A549 (cell line): ENCODE measurements around the gene ARHGAP22. TPM values are rescaled to one million over a fixed set of nuclear protein-coding genes. Genes with fewer than 3 reads are reported as not detected.

Experiments used
- ATAC-seq, 2 experiments: fragments of 200-7000 bp in 1 of 2; fragments of >200 bp in 1 of 2; cut with Nextera tagmentation in 1 of 2; cut with Tn5 transposase in 1 of 2; 3 replicates each; pipeline versions ENCODE4 v1.8.0 to v1.9.1; 2018 to 2020; ENCODE audit warnings: mild to moderate bottlenecking in 1 of 2, moderate library complexity in 1 of 2
- CTCF ChIA-PET: fragments of 300-600 bp; sonication (Branson Sonifier 250); formaldehyde crosslinking; extraction: SDS; loops from one replicate; lab custom pipeline; 2021; ENCODE audit warnings: antibody characterized with exemption, inconsistent platforms; lab: Yijun Ruan, JAX
- POLR2A ChIA-PET: fragments of 350-600 bp; formaldehyde crosslinking; extraction: SDS; loops from one replicate; lab custom pipeline; 2021; ENCODE audit warnings: antibody characterized with exemption, inconsistent platforms; lab: Yijun Ruan, JAX
- DNase-seq, 2 experiments: peaks; one replicate each; pipeline versions ENCODE4 v3.0.0 to v3.0.0-alpha.2; 2011 to 2016; ENCODE audit warnings: low read depth in 1 of 2, low spot score in 1 of 2
- FAIRE-seq: peaks from 2 replicates; lab custom pipeline; 2011; peaks lifted over from hg19 to GRCh38; lab: Jason Lieb, UNC
- H3K27ac ChIP-seq, 2 experiments: fragments of >200 bp; sonication (Bioruptor Twin); formaldehyde crosslinking; 3 replicates each; pipeline ENCODE4 v1.5.1; 2016 to 2017
- H3K4me1 ChIP-seq: fragments of >200 bp; sonication (Bioruptor Twin); formaldehyde crosslinking; 3 replicates; pipeline ENCODE4 v1.6.1; 2016
- H3K4me2 ChIP-seq: fragments of >200 bp; sonication (Bioruptor Twin); formaldehyde crosslinking; 3 replicates; pipeline ENCODE4 v1.6.1; 2016
- H3K4me3 ChIP-seq: fragments of >200 bp; sonication (Bioruptor Twin); formaldehyde crosslinking; 3 replicates; pipeline ENCODE4 v1.5.1; 2016
- H3K9me3 ChIP-seq: fragments of >200 bp; sonication (Bioruptor Twin); formaldehyde crosslinking; 3 replicates; pipeline ENCODE4 v1.6.1; 2016
- ATOH8 ChIP-seq: fragments of 250-450 bp; sonication (Bioruptor Pico); IDR thresholded peaks from 2 replicates; pipeline ENCODE4 v1.5.0; 2020; ENCODE audit warnings: low read depth, mild to moderate bottlenecking, moderate library complexity
- BCL3 ChIP-seq: fragments of >200 bp; sonication (Bioruptor Twin); formaldehyde crosslinking; IDR thresholded peaks from 3 replicates; pipeline ENCODE4 v1.6.1; 2016
- BHLHE40 ChIP-seq: IDR thresholded peaks from 2 replicates; pipeline ENCODE4 v1.6.1; 2012; ENCODE audit warnings: low read depth, low read length, inconsistent platforms
- CEBPB ChIP-seq, 2 experiments: fragments of >200 bp in 1 of 2; sonication (Bioruptor Twin) in 1 of 2; formaldehyde crosslinking in 1 of 2; IDR thresholded peaks; 2 replicates each; pipeline ENCODE4 v1.6.1; 2012 to 2016
- CHD2 ChIP-seq: fragments of 150-350 bp; IDR thresholded peaks from 2 replicates; pipeline ENCODE4 v1.6.1; 2014; ENCODE audit warnings: low read length; ENCODE audit not compliant: partially characterized antibody
- CTCF ChIP-seq: fragments of >200 bp; sonication (Bioruptor Twin); formaldehyde crosslinking; IDR thresholded peaks from 3 replicates; pipeline ENCODE4 v1.5.1; 2016
- ELK1 ChIP-seq: fragments of 150-350 bp; IDR thresholded peaks from 2 replicates; pipeline ENCODE4 v1.6.1; 2014; ENCODE audit warnings: low read depth, mild to moderate bottlenecking, low read length
- EP300 ChIP-seq, 2 experiments: fragments of >200 bp; sonication (Bioruptor Twin); formaldehyde crosslinking; IDR thresholded peaks; 2 replicates in 1 of 2; 3 replicates in 1 of 2; pipeline ENCODE4 v1.6.1; 2016 to 2017
- FOSL2 ChIP-seq, 2 experiments: fragments of 450-650 bp in 1 of 2; fragments of >200 bp in 1 of 2; sonication (Bioruptor Twin) in 1 of 2; formaldehyde crosslinking; IDR thresholded peaks; 2 replicates each; pipeline versions ENCODE4 v1.5.0 to v1.6.1; 2016 to 2020; ENCODE audit warnings: mild to moderate bottlenecking in 1 of 2, moderate library complexity in 1 of 2
- FOXS1 ChIP-seq: fragments of 250-450 bp; sonication (Bioruptor Pico); IDR thresholded peaks from 2 replicates; pipeline ENCODE4 v1.5.0; 2020; ENCODE audit warnings: mild to moderate bottlenecking, moderate library complexity
- GATA3 ChIP-seq: IDR thresholded peaks from 2 replicates; pipeline ENCODE4 v1.6.1; 2012; ENCODE audit warnings: borderline replicate concordance
- HMGXB4 ChIP-seq: fragments of 250-450 bp; sonication (Bioruptor Pico); IDR thresholded peaks from 2 replicates; pipeline ENCODE4 v1.5.0; 2021; ENCODE audit warnings: mild to moderate bottlenecking, moderate library complexity, borderline replicate concordance
- HOXB5 ChIP-seq: fragments of 250-450 bp; sonication (Bioruptor Pico); IDR thresholded peaks from 2 replicates; pipeline ENCODE4 v1.5.0; 2020; ENCODE audit warnings: mild to moderate bottlenecking, moderate library complexity
- MAX ChIP-seq: IDR thresholded peaks from 2 replicates; pipeline ENCODE4 v1.6.1; 2012
- MYC ChIP-seq: IDR thresholded peaks from 2 replicates; pipeline ENCODE4 v1.6.1; 2012; ENCODE audit warnings: mild to moderate bottlenecking, inconsistent platforms, low read length, improper control_type of control experiment, borderline replicate concordance
- NR3C1 ChIP-seq: fragments of >200 bp; sonication (Bioruptor Twin); formaldehyde crosslinking; IDR thresholded peaks from 3 replicates; pipeline ENCODE4 v1.6.1; 2017
- PBX3 ChIP-seq: IDR thresholded peaks from 2 replicates; pipeline ENCODE4 v1.6.1; 2012
- POLR2AphosphoS2 ChIP-seq: conservative IDR thresholded peaks from 2 replicates; pipeline ENCODE4 v1.6.1; 2012; ENCODE audit warnings: low read length, improper control_type of control experiment, inconsistent platforms
- RAD21 ChIP-seq, 2 experiments: fragments of >200 bp in 1 of 2; sonication (Bioruptor Twin) in 1 of 2; formaldehyde crosslinking in 1 of 2; IDR thresholded peaks in 1 of 2; conservative IDR thresholded peaks in 1 of 2; 2 replicates in 1 of 2; 3 replicates in 1 of 2; pipeline ENCODE4 v1.6.1; 2012 to 2018; ENCODE audit warnings: inconsistent platforms in 1 of 2
- RNF2 ChIP-seq: fragments of 200-600 bp; sonication (generic); IDR thresholded peaks from 2 replicates; pipeline ENCODE4 v1.6.1; 2016; ENCODE audit warnings: low read depth, mild to moderate bottlenecking, antibody characterized with exemption, moderate library complexity, borderline replicate concordance
- SMC3 ChIP-seq: fragments of >200 bp; sonication (Bioruptor Twin); formaldehyde crosslinking; IDR thresholded peaks from 3 replicates; pipeline ENCODE4 v1.6.1; 2018; ENCODE audit warnings: inconsistent platforms
- SREBF2 ChIP-seq: fragments of 450-650 bp; IDR thresholded peaks from 2 replicates; pipeline ENCODE4 v1.6.1; 2014; ENCODE audit warnings: mild to moderate bottlenecking, moderate library complexity
- TFCP2L1 ChIP-seq: fragments of 250-450 bp; sonication (Bioruptor Pico); IDR thresholded peaks from 2 replicates; pipeline ENCODE4 v1.5.0; 2021; ENCODE audit warnings: mild to moderate bottlenecking
- TP53 ChIP-seq: fragments of 250-450 bp; sonication (Bioruptor Pico); IDR thresholded peaks from 2 replicates; pipeline ENCODE4 v1.5.0; 2021; ENCODE audit warnings: mild to moderate bottlenecking, moderate library complexity
- ZFP36 ChIP-seq: fragments of 450-650 bp; IDR thresholded peaks from 2 replicates; pipeline ENCODE4 v1.6.1; 2014; ENCODE audit warnings: borderline replicate concordance; ENCODE audit not compliant: partially characterized antibody
- ZNF302 ChIP-seq: fragments of 250-450 bp; sonication (Bioruptor Pico); IDR thresholded peaks from 2 replicates; pipeline ENCODE4 v1.9.0; 2021; ENCODE audit warnings: inconsistent platforms, mild to moderate bottlenecking, moderate library complexity
- WGBS: methylation state at CpG from one replicate; pipeline ENCODE4 v1.1.6; 2017; ENCODE audit errors: missing lambda C conversion rate; 5-methylcytosine and 5-hydroxymethylcytosine counted together
- polyA plus RNA-seq, 4 experiments: library from polyadenylated mRNA; depleted of rRNA in 3 of 4; stranded (reverse); fragments of >200 nt; fragmentation: RNase III in 1 of 4; extraction: RNeasy Plus Mini Kit Qiagen cat#74134 plus additional on column Dnase treatment in 1 of 4; gene quantifications; 2 replicates in 3 of 4; 3 replicates in 1 of 4; pipeline ENCODE4 v1.2.3, GENCODE V29; 2011 to 2017

ARHGAP22 gene
- polyA plus RNA-seq, 2 of the 4 experiments (the other 2 are of a cell fraction), result 1.9 to 3.2 TPM

GRCh38 chr10:48594371-48594770 lies 10.5 kb downstream of the ARHGAP22 start (continued):
- TF ChIP-seq BHLHE40, result no peak
- TF ChIP-seq NR3C1, result no peak
- no peak for TF ChIP-seq PBX3
- TF ChIP-seq HMGXB4 (CRISPR knock-in tag), result no peak

GRCh38 chr10:48592346-48592745 lies 12.5 kb downstream of the ARHGAP22 start:
- WGBS, result 89% methylated on average over 6 of the region's 6 CpGs
- FAIRE-seq, result no peak

GRCh38 chr10:48590945-48591344 lies 13.9 kb downstream of the ARHGAP22 start:
- 91% methylated on average over 10 of the region's 10 CpGs for WGBS
- POLR2A ChIA-PET, result no interaction called here
- Histone ChIP-seq H3K27ac (no peak overlapping the region), H3K4me1 (0 out of 3 replicates have a peak, but pooled peaks cover 8% of the 10 kb centered on the region), H3K4me2 (no peak overlapping the region), H3K4me3 (no peak overlapping the region), H3K9me3 (no peaks in the 10 kb centered on the region)
- no peak for ATAC-seq
- no peak for FAIRE-seq
- DNase-seq, result no peak
- CTCF ChIA-PET, result interaction anchor here (1.5 to 2.1 kb wide), 2 partner anchors 20 to 67 kb away, joined by 6 to 9 read pairs; no protein-coding TSS in a partner anchor
- TF ChIP-seq CTCF (no peak), FOSL2 (IDR thresholded peaks at IDR 0.05) (no peak), FOSL2 (CRISPR knock-in tag; IDR thresholded peaks at IDR 0.05) (no peak), ATOH8 (CRISPR knock-in tag) (no peak), BCL3 (no peak), MAX (no peak), TP53 (no peak), RNF2 (no peak), TFCP2L1 (CRISPR knock-in tag) (no peak), MYC (no peak), GATA3 (no peak), EP300 (IDR thresholded peaks at IDR 0.05) (no peak), CEBPB (IDR thresholded peaks at IDR 0.05) (no peak), POLR2AphosphoS2 (no peak)

More at GRCh38 chr10:48592346-48592745, 12.5 kb downstream of the ARHGAP22 start:
- ChIA-PET POLR2A (no interaction called here), CTCF (interaction anchor here (0.6 to 2.5 kb wide), 3 partner anchors 20 to 66 kb away, joined by 3 to 8 read pairs (median 6); no protein-coding TSS in a partner anchor)
- no peak for ATAC-seq
- 0 out of 3 replicates have a peak, but pooled peaks cover 8% of the 10 kb centered on the region for H3K4me1 ChIP-seq
- no peak for TF ChIP-seq SMC3
- no peak for TF ChIP-seq SREBF2
- TF ChIP-seq FOXS1, result no peak
- TF ChIP-seq ZNF302, result no peak
- TF ChIP-seq GATA3, result no peak
- TF ChIP-seq CHD2, result no peak
- TF ChIP-seq ZFP36, result no peak
- TF ChIP-seq RAD21 (conservative IDR thresholded peaks at IDR 0.05 in 1 of 2, IDR thresholded peaks at IDR 0.05 in 1 of 2), result no peak
- TF ChIP-seq TP53, result no peak
- TF ChIP-seq HOXB5, result no peak
- TF ChIP-seq PBX3, result no peak
- TF ChIP-seq ELK1, result no peak
- TF ChIP-seq, all 56 proteins: peak for 0
- H3K4me2 ChIP-seq, result no peak overlapping the region
- no peaks in the 10 kb centered on the region for H3K9me3 ChIP-seq
- no peak overlapping the region for H3K4me3 ChIP-seq
- no peak overlapping the region for H3K27ac ChIP-seq
- DNase-seq, result no peak
